MCF 10A (cell line): Measurements from ENCODE around the gene BPIFA2. TPM values are rescaled to one million over a fixed set of nuclear protein-coding genes. Genes with fewer than 3 reads are reported as not detected.

Experiments
- BruUV-seq: library from RNA; stranded (reverse); fragments of 400-500 nt; replicated peaks from 2 replicates; lab custom pipeline; 2021; lab: Mats Ljungman, UMichigan
- CTCF ChIA-PET: fragments of 300-600 bp; sonication (Branson Sonifier 250); formaldehyde crosslinking; extraction: SDS; loops from one replicate; lab custom pipeline; 2021; ENCODE audit warnings: antibody characterized with exemption, inconsistent platforms; lab: Yijun Ruan, JAX
- POLR2A ChIA-PET: fragments of 300-600, 350-650 bp; sonication (Branson Sonifier 250); formaldehyde crosslinking; extraction: SDS; loops from one replicate; lab custom pipeline; 2020; ENCODE audit warnings: antibody characterized with exemption, inconsistent platforms; lab: Yijun Ruan, JAX
- DNase-seq: peaks from one replicate; pipeline ENCODE4 v3.0.0-alpha.2; 2018; ENCODE audit not compliant: unreplicated experiment
- H3K27ac Mint-ChIP-seq: one replicate; pipeline ENCODE4 v1.8.0; 2022; ENCODE audit warnings: mild to moderate bottlenecking, low read depth, mixed read lengths; ENCODE audit not compliant: unreplicated experiment
- H3K27me3 Mint-ChIP-seq: one replicate; pipeline ENCODE4 v1.8.0; 2022; ENCODE audit warnings: mixed read lengths; ENCODE audit not compliant: insufficient read depth, unreplicated experiment
- H3K36me3 Mint-ChIP-seq: one replicate; pipeline ENCODE4 v1.8.0; 2022; ENCODE audit warnings: mild to moderate bottlenecking, moderate library complexity, mixed read lengths; ENCODE audit not compliant: insufficient read depth, unreplicated experiment
- H3K4me1 Mint-ChIP-seq: one replicate; pipeline ENCODE4 v1.8.0; 2022; ENCODE audit warnings: mixed read lengths; ENCODE audit not compliant: insufficient read depth, unreplicated experiment
- H3K4me3 Mint-ChIP-seq: one replicate; pipeline ENCODE4 v1.8.0; 2022; ENCODE audit warnings: mild to moderate bottlenecking, moderate library complexity, mixed read lengths; ENCODE audit not compliant: unreplicated experiment
- H3K9me3 Mint-ChIP-seq: one replicate; pipeline ENCODE4 v1.8.0; 2022; ENCODE audit warnings: mixed read lengths; ENCODE audit not compliant: unreplicated experiment
- CTCF ChIP-seq: fragments of 200-600 bp; IDR thresholded peaks from one replicate; pipeline ENCODE4 v1.8.0; 2022; ENCODE audit warnings: antibody characterized with exemption, mild to moderate bottlenecking; ENCODE audit not compliant: unreplicated experiment
- intact Hi-C: fragments of 100-400 bp; cut with micrococcal nuclease; formaldehyde crosslinking; loops from 2 replicates; pipeline ENCODE4 v1.14.1; 2022
- total RNA-seq: library from RNA; stranded (reverse); gene quantifications from 2 replicates; pipeline ENCODE4 v1.2.3, GENCODE V29; 2022

Gene BPIFA2
- total RNA-seq, 1 experiment from 2014 or later: not detected

GRCh38 chr20:33148040-33148439, 19.9 kb upstream of the BPIFA2 start:
- CTCF ChIA-PET: no interaction called here
- no peaks in the 10 kb centered on the region for H3K9me3 Mint-ChIP-seq
- H3K4me1 Mint-ChIP-seq: no peaks in the 10 kb centered on the region
- H3K4me3 Mint-ChIP-seq: no peak overlapping the region
- peaks cover 34% of the 10 kb centered on the region for H3K27me3 Mint-ChIP-seq
- POLR2A ChIA-PET: no interaction called here
- H3K36me3 Mint-ChIP-seq: no peaks in the 10 kb centered on the region
- no TSS peak for BruUV-seq
- H3K27ac Mint-ChIP-seq: no peak overlapping the region
- DNase-seq: no peak
- no peak for TF ChIP-seq CTCF
- intact Hi-C loops: no loop called here

GRCh38 chr20:33154252-33154651, 13.7 kb upstream of the BPIFA2 start:
- H3K27ac Mint-ChIP-seq: no peak overlapping the region
- POLR2A ChIA-PET: no interaction called here

GRCh38 chr20:33158637-33159385, 9.1 kb upstream of the BPIFA2 start:
- H3K36me3 Mint-ChIP-seq: no peaks in the 10 kb centered on the region
- DNase-seq: no peak
- POLR2A ChIA-PET: no interaction called here
- H3K27me3 Mint-ChIP-seq: peaks cover 35% of the 10 kb centered on the region
- TF ChIP-seq CTCF: no peak
- no peak overlapping the region for H3K27ac Mint-ChIP-seq
- CTCF ChIA-PET: interaction anchor here (0.7 kb wide), 1 partner anchor 527 kb away, joined by 3 read pairs; no protein-coding TSS in a partner anchor
- intact Hi-C loops: no loop called here
- no peaks in the 10 kb centered on the region for H3K4me1 Mint-ChIP-seq
- H3K9me3 Mint-ChIP-seq: peaks cover 4% of the 10 kb centered on the region
- no TSS peak for BruUV-seq
- H3K4me3 Mint-ChIP-seq: no peak overlapping the region

More at GRCh38 chr20:33154252-33154651, 13.7 kb upstream of the BPIFA2 start:
- CTCF ChIA-PET: interaction anchor here (0.5 to 0.8 kb wide), 3 partner anchors 145 to 365 kb away, joined by 3 read pairs; no protein-coding TSS in a partner anchor
- BruUV-seq: no TSS peak
- intact Hi-C loops: no loop called here
- H3K36me3 Mint-ChIP-seq: no peaks in the 10 kb centered on the region
- H3K4me1 Mint-ChIP-seq: no peaks in the 10 kb centered on the region
- no peak overlapping the region for H3K4me3 Mint-ChIP-seq
- no peak for TF ChIP-seq CTCF
- no peak for DNase-seq
- H3K9me3 Mint-ChIP-seq: peaks cover 11% of the 10 kb centered on the region
- peaks cover 31% of the 10 kb centered on the region for H3K27me3 Mint-ChIP-seq

DNA sequence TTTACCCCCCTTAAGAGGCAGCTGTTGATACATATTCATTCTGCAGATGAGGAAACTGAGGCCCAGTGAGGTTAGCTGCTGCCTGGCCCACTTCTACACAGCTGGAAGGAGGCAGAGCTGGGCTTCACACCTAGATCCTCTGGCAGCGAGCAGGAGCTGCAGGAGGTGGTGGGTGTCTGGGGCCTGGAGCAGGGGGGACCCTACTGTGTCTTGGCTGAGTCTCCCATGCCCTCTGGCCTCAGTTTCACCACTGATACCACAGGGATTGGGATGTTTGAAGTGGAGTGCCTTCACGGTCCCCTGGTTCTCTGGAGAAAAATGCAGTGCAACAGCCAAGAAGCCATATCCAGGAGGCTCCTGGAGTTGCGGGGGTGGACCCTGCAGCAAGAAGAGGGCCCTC, 8.2 kb upstream of the BPIFA2 start:
- Mint-ChIP-seq H3K36me3 (no peaks in the 10 kb centered on the region), H3K27ac (no peak overlapping the region), H3K27me3 (peaks cover 37% of the 10 kb centered on the region), H3K4me1 (no peaks in the 10 kb centered on the region), H3K4me3 (no peak overlapping the region), H3K9me3 (no peaks in the 10 kb centered on the region)
- ChIA-PET POLR2A (no interaction called here), CTCF (interaction anchor here (0.7 kb wide), 2 partner anchors 8 to 38 kb away, joined by 3 to 7 read pairs; no protein-coding TSS in a partner anchor)
- TF ChIP-seq CTCF: no peak
- intact Hi-C loops: no loop called here
- no TSS peak for BruUV-seq
- no peak for DNase-seq
